NCI-H748 (cell line): Measurements from ENCODE around the gene PLXNA4.

Source experiments
- DNase-seq: peaks from one replicate; lab custom pipeline; 2025; ENCODE audit not compliant: unreplicated experiment; lab: John Stamatoyannopoulos, UW

The PLXNA4 gene

DNA sequence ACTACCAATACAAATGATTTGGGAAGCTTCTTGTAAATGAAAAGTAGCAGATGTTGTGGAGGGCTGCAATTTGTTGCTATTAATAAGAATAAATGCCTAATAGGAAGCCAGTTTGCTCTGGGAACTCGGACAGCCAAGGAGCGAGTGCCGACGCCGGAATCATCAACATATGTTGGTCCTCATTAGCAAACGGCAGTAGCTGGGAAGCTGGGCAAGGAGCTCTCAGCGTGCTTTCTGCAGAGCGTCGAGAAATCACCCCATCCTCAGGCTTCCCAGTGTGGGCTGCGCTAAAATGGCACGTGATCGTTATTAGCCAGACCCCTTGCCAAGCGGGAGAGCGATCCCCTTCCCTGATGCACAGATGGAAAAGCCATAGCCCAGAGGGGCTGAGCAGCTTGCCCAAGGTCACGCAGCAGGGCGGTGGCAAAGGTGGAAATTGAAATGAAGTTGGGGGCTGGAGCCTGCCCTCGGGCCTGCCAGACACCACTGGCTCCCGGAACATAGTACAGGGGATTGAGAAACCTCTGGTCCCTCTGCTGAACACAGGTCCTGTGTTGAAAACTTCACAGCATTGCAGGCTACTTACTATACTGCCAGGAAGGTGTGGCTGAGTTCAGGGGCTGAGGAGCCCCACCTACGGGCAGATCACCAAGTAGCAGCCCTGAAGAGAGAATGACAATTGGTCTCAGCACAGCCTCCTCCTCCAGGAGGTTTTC, 326.9 kb downstream of the PLXNA4 start:
- DNase-seq = peak; percentile 17

DNA sequence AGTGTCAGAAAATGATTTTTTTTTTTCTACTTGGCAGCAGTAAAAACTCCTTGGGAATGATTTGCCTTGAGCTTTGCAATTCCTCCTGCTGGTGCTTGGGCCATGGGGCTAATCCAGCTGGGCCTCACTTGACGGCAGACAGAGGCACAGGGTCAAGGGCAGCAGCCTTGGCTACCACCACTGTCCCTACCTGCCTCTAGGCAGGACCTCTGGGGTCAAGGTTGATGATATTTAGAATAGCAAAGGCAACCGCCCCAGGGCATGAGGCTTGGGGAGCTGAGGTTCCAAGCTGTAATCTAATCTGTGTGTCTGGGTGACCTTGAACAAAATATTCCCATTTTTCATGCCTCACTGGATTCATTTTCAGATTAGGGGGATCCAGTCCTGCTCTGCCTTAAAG, 327.4 kb downstream of the PLXNA4 start:
- no peak for DNase-seq

DNA sequence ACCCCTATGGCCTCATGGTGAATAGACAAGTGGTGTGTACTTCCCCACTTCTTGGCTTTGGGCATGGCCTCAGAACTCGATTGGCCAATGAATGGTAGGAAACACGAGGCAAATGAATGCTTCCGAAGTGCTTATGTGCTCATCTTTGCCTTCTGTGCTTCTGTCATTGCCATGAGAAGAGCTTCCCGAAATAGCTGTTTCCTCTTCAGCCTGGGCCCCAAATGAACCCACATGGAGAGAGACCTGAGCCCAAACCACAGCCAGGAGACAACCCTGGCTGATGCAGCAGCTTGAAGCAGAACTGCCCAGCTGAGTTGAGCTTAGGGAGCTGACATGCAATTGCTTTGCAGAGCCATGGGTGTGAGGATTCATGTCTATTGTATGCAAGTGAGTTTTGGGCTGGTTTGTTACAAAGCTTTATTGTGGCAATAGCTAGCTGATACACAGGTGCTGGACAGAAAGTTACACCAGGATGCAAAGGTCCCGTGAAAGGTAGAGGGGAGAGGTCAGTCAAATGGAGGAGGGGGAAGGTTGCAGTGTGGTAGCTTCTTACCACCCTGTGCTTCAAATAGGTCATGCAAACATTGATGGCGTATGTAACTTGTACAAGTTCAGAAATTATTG, 328.2 kb downstream of the PLXNA4 start:
- no peak for DNase-seq

DNA sequence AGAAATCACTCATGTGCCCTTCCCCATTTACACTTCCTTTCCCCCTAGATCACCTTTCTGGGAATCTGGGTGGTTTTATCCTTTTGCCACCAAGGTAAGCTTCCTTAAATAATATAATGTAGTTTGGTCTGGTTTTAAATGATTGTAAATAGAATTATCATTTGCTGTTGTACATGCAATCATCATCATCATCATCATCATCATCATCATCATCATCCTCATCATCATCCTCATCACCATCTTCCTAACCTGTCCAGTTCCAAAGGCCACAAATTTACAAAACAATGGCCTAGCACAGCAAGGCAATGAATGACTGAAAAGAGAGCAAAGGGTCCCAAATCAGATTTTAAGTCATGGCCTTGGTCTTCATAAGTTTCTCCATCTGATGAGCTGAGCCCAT, 329.7 kb downstream of the PLXNA4 start:
- DNase-seq = no peak

DNA sequence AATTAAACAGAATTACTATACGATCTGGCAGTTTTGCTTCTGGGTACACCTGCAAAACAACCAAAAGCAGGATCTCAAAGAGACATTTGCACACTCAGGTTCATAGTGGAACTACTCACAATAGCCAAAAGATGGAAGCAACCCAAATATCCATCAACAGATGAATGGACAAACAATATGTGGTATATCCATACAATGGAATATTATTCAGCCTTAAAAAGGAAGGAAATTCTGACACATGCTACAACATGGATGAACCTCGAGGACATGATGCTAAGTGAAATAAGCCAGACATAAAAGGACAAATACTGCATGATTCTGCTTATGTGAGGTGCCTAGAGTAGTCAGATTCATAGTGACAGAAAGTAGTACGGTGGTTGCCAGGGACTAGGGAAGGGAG, 330.7 kb downstream of the PLXNA4 start:
- no peak for DNase-seq

DNA sequence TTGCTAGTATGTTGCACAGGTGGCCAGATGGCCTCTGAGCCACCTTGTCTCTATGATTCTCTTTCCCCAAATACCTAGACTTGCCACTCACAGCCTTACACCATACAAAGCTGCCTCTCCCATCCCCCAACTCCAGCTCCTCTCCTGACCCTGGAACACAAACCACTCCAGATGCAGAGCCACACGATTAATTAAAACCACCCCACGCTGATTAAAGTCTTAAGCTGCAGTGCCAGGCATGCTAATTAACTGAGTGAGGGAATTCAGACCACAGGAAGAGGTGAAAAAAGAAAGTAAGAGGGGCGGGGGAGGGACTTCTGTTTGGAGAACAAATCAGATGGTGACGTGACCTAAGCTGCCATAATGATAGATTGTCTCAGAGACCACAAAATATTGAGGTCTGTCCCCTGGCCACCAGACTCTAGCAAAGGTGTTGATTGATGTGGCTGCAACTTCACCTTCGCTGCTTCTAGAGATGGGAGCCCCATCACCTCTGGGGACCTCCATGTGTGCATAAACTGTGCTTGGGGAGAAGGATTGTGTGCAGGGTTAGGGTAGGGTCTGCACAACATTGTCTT, 331.3 kb downstream of the PLXNA4 start:
- DNase-seq = no peak

DNA sequence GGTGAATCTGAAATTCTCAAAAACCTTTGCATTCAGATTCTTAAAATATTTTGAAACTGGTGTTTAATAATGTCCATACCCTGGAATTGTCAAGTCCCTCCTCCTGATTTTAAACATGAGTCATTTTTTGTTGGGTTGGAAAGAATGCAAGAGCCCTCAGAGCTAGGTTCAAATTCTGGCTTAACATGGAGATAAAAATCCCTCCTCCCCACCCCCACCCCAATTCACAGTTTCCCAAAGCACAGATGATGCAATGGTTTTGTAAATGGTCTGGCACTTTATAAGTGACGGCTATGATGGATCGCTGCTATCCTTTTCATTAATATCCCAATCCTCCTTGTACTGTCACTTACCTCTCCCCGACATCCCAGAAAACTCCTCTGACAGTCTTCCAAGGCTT, 332.8 kb downstream of the PLXNA4 start:
- no peak for DNase-seq

DNA sequence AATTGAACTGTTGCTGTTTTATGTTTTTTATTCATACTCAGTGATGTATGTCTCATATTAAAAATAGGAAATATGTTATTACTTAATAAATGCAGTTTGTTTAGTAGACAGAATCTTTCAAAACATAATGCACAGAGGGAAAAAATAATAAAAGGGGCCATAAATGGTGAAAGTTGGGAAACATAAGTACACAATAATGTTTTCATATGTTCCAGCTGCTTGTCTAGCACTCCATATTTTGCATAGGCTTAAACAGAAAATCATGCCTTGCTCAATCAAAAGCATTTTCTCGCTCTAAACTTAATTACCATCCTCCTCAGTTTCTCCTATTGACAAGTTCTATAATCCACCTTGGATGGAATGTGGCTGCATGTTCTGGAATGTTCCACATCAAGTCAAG, 333.2 kb downstream of the PLXNA4 start:
- no peak for DNase-seq

DNA sequence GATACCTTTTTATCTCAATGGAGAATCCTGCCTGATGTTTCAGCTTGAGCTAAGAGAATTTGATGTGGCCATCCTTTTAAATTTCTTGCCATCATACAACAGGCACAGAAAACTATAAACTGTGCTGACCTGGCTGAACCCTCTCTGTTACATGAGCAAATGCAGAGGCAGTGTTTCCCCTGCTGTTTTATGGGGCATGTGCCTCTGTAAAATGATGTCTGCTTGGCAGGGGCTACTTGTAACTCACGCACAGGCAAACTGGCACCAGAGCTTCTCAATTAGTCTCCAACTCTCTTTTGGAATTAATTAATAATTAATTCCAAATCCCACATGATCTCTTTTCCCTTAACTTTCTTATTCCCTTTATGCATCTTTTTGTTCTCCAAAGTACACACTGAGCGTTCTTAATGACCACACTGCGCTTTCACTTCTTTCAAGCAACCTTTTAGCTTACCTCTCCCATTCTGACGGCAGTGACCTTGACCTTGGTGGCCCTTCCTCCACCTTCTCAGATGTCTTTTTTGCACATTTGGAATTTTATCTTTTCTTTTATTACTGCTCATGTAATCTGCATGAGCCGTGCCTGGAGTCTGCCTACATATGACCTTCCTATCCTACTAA, 334.0 kb downstream of the PLXNA4 start:
- no peak for DNase-seq

DNA sequence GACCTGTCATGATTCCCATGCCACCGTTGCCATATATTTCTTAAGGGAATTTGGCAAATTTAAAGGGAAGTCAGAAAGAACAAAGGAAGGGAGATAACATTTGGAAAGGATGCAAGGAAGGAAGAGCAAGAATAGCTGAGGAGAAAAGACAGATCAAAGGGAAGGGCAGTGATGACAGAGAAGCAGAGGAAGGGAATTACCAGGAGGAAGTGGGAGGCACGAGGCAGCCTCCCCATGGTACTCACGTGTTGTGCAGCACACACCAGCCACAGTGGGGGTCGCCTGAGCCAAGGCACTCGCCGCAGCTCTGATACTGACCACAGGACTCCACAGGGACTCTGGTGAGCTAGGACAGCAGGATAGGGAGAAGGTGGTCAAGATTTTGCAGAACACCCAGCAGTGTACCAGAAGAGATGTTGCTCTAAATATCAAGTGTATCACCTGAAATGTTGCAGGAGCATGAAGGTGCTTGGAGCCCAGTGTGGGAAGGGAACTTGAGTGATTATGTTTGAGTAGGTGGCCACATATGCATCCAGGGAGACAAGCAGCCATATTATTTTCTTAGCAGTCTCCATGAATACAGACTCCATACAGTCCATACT, 335.3 kb downstream of the PLXNA4 start:
- DNase-seq = no peak

DNA sequence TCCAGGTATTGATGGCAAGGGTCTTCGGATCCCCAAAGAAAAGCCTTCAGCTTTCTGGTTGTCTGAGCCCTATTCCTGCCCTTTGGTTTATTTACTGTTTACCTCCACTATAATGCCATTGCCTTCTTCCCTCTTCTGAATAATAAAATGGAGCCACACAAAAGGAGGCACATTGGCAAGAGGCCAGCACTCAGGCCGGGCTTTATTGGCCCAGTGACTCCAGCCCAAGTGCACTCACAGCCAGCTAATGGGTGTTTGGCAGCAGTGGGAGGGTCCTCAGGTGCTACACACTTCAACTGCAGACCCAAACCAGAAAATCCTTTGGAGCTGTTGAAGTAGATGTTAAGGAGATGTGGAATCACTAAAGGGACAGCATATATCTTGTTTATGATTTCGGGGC, 336.0 kb downstream of the PLXNA4 start:
- peak; percentile 82 for DNase-seq

DNA sequence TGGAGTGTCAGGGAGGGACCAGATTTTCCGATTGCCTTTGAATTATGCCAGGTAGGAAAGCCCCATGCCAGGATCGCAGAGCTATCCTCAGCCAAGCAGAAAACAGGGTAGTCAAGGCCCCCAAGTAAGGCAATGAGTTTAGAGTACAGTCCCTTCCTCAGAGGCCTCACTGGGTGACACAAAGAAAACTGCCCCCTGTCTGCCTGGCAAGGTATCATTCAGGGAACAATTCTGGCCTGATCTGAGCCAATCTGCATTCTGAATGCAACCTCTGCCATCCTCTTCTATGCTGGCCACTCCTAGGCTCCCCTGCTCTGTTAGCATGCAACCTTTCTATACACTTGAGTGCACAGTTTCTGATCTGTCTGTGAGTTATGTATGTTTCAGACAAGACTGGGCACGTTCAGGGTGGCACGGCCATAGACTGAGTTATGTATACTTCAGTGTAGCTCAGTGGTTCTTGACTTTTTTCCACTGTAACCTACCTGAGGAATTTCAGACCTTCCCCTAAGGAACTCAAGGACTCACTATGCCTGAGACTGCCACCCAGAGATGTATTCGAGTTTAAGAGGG, 336.8 kb downstream of the PLXNA4 start:
- peak; percentile 49 for DNase-seq

DNA sequence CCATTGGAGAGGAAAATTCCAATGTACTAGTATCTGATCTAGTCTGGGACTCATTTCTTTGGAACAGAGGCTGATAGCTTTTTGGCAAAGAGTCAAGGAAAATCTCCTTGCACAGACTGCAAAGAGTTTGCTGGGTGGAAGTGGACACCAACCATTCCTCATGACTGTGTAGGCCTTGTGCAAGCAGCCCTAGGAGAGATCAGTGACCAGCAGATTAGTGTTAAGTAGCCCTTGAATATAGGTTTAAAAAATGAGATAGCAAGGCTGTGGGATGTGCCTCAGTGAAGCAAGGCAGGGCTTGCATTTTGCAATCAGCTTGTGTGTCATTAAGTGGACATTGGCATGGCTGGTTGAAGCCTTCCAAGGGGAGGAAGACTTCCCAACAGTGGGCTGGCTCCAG, 341.6 kb downstream of the PLXNA4 start:
- DNase-seq = no peak

DNA sequence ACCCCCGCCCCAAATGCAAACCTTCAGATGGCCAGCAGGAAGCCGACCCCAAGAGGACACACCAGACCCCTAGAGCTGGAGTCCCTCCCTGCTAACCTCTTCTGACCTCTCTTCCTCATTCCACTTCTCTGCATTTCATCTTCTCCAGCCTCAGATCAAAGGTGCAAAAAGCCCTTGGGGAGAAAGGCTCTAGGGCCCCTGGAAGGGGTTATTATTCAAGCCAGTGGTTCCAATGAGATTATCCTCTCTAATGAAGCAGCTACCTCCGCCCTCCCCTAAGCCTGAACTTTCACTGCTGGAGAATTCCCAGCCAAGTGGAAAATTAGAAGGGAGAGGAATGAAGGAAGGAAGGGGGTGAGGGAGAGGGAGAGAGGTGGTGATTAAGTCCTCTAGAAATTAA, 343.9 kb downstream of the PLXNA4 start:
- no peak for DNase-seq

DNA sequence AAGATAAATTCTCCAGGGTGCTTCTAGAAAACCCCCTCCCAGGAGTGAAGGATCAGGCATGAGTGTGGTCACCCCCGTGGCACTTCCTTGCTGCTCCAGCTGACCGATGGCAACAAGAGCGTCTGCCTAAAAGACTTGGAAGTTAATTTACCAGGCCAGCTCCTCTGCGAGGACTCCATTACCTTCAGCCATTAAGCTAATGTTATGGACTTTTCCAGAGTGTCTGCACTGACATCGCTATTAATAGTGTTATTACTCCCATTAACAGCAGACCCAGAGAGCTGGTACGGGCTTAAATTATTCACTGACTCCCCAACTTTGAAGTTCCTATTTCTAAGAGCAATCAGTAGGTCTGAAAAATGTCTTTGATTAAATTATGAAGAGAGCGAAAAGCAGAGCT, 345.8 kb downstream of the PLXNA4 start:
- DNase-seq = no peak

DNA sequence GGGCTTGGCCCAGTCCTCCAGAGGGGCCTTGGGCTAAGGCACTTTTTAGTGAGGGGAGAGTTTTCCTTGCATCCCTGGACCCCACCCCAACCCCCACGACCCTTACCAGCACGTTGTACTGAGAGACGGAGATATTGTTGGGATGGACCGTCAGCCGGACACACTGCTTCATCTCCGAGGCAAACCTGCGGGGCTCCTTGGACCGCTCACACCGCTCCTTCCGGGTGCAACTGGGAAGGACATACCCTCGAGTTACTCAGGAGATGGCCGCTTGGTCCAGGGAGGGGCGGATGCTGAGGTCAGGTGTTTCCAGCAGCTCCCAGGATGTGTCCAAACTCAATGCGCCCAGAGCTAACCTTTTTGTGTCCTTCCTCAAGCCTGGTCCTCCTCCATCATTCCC, 348.0 kb downstream of the PLXNA4 start:
- no peak for DNase-seq

DNA sequence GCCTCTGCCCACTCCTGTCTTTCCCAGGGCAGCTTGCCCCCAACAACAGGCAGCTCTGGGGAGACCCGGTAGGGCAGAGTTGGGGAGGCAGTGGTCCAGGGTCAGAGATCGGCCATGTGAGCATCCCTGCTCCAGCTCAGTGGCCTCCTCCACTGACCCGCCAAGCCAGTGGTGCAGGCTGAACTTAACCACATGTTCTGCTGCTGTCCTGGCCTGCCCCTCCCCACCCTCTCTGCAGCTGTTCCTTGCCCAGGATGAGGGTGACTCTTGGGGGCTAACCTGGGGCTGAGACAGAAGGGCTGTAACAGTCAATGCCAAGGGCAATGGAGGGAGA, 349.3 kb downstream of the PLXNA4 start:
- no peak for DNase-seq

DNA sequence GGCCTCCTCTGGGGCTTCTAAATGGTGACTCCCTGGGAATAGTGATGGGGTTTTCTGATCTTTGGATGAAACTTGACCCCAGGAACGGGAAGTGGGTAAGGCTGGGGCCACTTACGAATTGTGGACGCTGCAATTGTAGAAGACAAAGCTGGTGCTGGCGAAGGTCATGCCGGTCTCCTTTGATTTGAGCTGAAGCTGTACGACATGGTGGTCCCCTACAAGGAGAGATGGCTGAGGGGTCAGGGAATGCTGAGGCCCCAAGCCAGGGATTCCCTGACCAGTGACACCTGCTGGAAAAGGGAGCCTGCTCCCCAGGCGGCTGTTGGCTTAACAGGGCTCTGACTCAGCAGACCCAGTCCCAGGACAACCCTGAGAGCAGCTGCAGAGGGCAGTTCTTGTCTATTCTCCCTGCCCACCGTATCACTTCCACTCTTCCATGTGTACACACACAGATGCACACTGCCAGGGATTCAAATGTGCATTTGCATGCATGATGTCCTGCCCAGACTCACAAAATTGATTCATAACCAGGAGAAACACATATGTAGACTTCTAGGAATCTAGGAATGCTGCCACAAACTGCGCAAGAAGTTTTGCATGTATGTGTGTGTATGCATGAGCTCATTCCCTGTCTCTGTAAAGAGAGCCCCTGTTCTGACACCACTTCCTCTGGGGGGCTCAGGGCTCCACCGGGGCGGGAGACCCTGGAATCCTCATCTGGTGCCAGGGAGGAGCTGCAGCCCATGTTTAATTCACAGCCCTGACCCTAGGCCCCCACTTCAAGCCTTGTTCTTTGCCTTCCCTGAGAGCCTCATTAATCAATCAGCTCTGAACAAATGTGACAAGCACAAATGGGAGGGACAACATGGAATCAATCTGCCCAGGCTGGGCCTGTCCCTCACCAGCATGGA, 350.0 kb downstream of the PLXNA4 start:
- no peak for DNase-seq

DNA sequence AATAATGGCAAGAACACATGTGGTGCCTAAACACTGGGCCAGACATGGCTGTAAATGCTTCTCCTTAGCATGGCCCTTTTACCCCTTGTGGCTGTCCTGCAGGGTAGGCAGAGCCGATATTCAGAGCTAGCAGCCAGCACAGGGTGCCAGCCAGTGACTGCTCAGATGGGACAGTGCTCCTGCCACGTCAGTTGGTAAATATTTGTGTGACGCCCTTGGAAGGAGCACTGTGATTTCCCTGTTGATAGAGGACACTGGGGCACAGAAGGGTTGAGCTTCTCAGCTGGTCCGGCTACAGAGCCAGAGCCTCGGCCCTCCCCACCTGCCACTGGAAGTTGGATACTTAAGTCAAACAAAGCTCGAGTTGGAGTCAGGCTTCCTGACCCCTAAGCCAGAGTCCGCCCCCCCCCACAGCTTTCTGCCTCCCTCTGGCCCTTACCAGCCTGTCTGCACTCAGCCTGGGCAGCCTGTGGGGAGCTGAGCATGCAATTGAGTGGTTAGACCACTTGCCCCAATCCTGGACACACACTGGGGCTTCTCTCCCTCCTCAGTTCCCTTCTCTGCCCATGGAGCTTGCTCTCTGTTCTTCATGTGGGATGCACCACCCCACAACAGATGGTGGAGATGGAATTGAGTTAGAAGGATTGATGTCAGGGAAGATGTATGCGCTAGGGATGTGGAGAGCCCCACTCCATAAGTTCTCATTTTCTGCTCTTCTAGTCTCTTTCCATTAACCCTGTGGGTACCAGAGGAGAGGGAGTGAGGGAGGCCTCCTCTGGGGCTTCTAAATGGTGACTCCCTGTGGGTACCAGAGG, 350.8 kb downstream of the PLXNA4 start:
- DNase-seq = no peak

DNA sequence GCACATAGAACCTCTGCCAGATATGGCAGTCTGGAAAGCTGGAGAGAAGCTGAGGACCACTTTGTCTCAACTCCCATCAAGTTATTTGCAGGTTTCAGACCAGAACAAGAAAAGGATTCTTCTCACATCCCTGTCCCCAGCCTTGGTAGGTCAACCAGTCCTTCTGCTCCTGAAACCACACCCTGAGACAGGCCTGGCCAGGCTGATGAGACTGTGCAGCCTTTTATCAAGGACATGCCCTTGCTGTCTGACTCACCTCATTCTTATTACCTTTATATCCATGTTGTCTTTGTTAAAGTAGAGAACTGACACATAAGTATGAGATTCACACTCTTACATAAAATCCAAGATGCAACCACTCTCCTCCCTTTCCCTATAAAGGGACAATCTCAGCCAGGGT, 354.9 kb downstream of the PLXNA4 start:
- no peak for DNase-seq
